Measurements from ENCODE around the gene OR4M2.
"Not testable (repeated sequence)": the region's sequence is repeated elsewhere in the genome, so short reads cannot be mapped to it uniquely, and the experiment has no call there.

OR4M2 gene

GRCh38 chr15:22080227-22080626, at the start of gene OR4M2:
Gene OR4M2 (plus strand): TSS chr15:22080527. CDS start chr15:22080625, 98 bp downstream.
- not testable (repeated sequence) for DNase-seq (ENCODE audit: low spot score)

- DNase-seq (ENCODE audit: low spot score), result not testable (repeated sequence)
These were observed 11.1 kb upstream of the OR4M2 start for GRCh38 chr15:22069267-22069666.

- not testable (repeated sequence) for DNase-seq (ENCODE audit: low spot score)
These were observed 1.1 kb downstream of the OR4M2 start for GRCh38 chr15:22081386-22081785.

- DNase-seq (ENCODE audit: low spot score), result not testable (repeated sequence)
These were observed 18.4 kb downstream of the OR4M2 start for GRCh38 chr15:22098616-22099253.

GRCh38 chr15:22099289-22099891, 19.1 kb downstream of the OR4M2 start:
- DNase-seq (ENCODE audit: low spot score), result not testable (repeated sequence)

GRCh38 chr15:22122033-22122432, 41.7 kb downstream of the OR4M2 start:
- DNase-seq (ENCODE audit: low spot score), result not testable (repeated sequence)
